ENCODE results near the gene ERP27.

The ERP27 gene

GRCh38 chr12:14959463-14959862, 21.1 kb upstream of the ERP27 start:
- DNase-seq (ENCODE audit: low read depth) = no peak

- DNase-seq (ENCODE audit: low read depth) = no peak
Observed at GRCh38 chr12:14959126-14959440, 20.7 kb upstream of the ERP27 start.

- DNase-seq (ENCODE audit: low read depth) = no peak
Observed at GRCh38 chr12:14958361-14959125, 20.2 kb upstream of the ERP27 start.

GRCh38 chr12:14957551-14958168, 19.3 kb upstream of the ERP27 start:
- DNase-seq (ENCODE audit: low read depth) = no peak

GRCh38 chr12:14956905-14957304, 18.6 kb upstream of the ERP27 start:
- no peak for DNase-seq (ENCODE audit: low read depth)

GRCh38 chr12:14956024-14956891, 17.9 kb upstream of the ERP27 start:
- no peak for DNase-seq (ENCODE audit: low read depth)

GRCh38 chr12:14954269-14954668, 15.9 kb upstream of the ERP27 start:
- DNase-seq (ENCODE audit: low read depth) = no peak

- DNase-seq (ENCODE audit: low read depth) = no peak
Observed at GRCh38 chr12:14953752-14954151, 15.4 kb upstream of the ERP27 start.

GRCh38 chr12:14952299-14952921, 14.1 kb upstream of the ERP27 start:
- no peak for DNase-seq (ENCODE audit: low read depth)

GRCh38 chr12:14951851-14952250, 13.5 kb upstream of the ERP27 start:
- no peak for DNase-seq (ENCODE audit: low read depth)

GRCh38 chr12:14950982-14951746, 12.8 kb upstream of the ERP27 start:
- DNase-seq (ENCODE audit: low read depth) = no peak

GRCh38 chr12:14950421-14950820, 12.1 kb upstream of the ERP27 start:
- no peak for DNase-seq (ENCODE audit: low read depth)

- DNase-seq (ENCODE audit: low read depth) = no peak
Observed at GRCh38 chr12:14949631-14950030, 11.3 kb upstream of the ERP27 start.

GRCh38 chr12:14948672-14949071, 10.3 kb upstream of the ERP27 start:
- DNase-seq (ENCODE audit: low read depth) = no peak

- no peak for DNase-seq (ENCODE audit: low read depth)
Observed at GRCh38 chr12:14946861-14947260, 8.5 kb upstream of the ERP27 start.

- no peak for DNase-seq (ENCODE audit: low read depth)
Observed at GRCh38 chr12:14946162-14946561, 7.8 kb upstream of the ERP27 start.

GRCh38 chr12:14942196-14942931, 4.0 kb upstream of the ERP27 start:
- no peak for DNase-seq (ENCODE audit: low read depth)

GRCh38 chr12:14941369-14941768, 3.0 kb upstream of the ERP27 start:
- no peak for DNase-seq (ENCODE audit: low read depth)

- no peak for DNase-seq (ENCODE audit: low read depth)
Observed at GRCh38 chr12:14937689-14938088, 648 bp downstream of the ERP27 start.

GRCh38 chr12:14937014-14937413, 1.3 kb downstream of the ERP27 start:
- DNase-seq (ENCODE audit: low read depth) = no peak

GRCh38 chr12:14936224-14936861, 2.0 kb downstream of the ERP27 start:
- no peak for DNase-seq (ENCODE audit: low read depth)
